GM10266 (cell line): ENCODE data around the gene KCNJ6.

Experiments
- DNase-seq: peaks from one replicate; pipeline ENCODE4 v3.0.0; 2012; ENCODE audit errors: extremely low spot score
- CTCF ChIP-seq: IDR thresholded peaks from 2 replicates; pipeline ENCODE4 v1.5.1; 2012; ENCODE audit warnings: mild to moderate bottlenecking, low read depth; ENCODE audit not compliant: control insufficient read depth, insufficient read depth; ENCODE audit errors: missing control alignments

The KCNJ6 gene

GRCh38 chr21:37886120-37886519, 30.1 kb downstream of the KCNJ6 start:
- no peak for DNase-seq
- TF ChIP-seq CTCF, result no peak

- DNase-seq, result no peak
- no peak for TF ChIP-seq CTCF
Measured at GRCh38 chr21:37878946-37879660, 37.2 kb downstream of the KCNJ6 start.

- no peak for DNase-seq
- TF ChIP-seq CTCF, result no peak
Measured at GRCh38 chr21:37877888-37878684, 38.2 kb downstream of the KCNJ6 start.

- DNase-seq, result no peak
- TF ChIP-seq CTCF, result no peak
Measured at GRCh38 chr21:37877171-37877570, 39.1 kb downstream of the KCNJ6 start.

GRCh38 chr21:37876561-37876960, 39.7 kb downstream of the KCNJ6 start:
- no peak for DNase-seq
- TF ChIP-seq CTCF, result no peak

- no peak for DNase-seq
- no peak for TF ChIP-seq CTCF
Measured at GRCh38 chr21:37874904-37875780, 41.1 kb downstream of the KCNJ6 start.

GRCh38 chr21:37874481-37874880, 41.8 kb downstream of the KCNJ6 start:
- DNase-seq, result no peak
- no peak for TF ChIP-seq CTCF
